GM10266 (cell line): Measurements from ENCODE around the gene FAM83E.

Experiments
- DNase-seq: peaks from one replicate; pipeline ENCODE4 v3.0.0; 2012; ENCODE audit errors: extremely low spot score
- CTCF ChIP-seq: IDR thresholded peaks from 2 replicates; pipeline ENCODE4 v1.5.1; 2012; ENCODE audit warnings: mild to moderate bottlenecking, low read depth; ENCODE audit not compliant: control insufficient read depth, insufficient read depth; ENCODE audit errors: missing control alignments

FAM83E gene

GRCh38 chr19:48613024-48613851, 1.6 kb downstream of the FAM83E start:
- DNase-seq = no peak

GRCh38 chr19:48611872-48612271, 3.0 kb downstream of the FAM83E start:
- DNase-seq = no peak
- no peak for TF ChIP-seq CTCF

More at GRCh38 chr19:48613024-48613851, 1.6 kb downstream of the FAM83E start:
- no peak for TF ChIP-seq CTCF

GRCh38 chr19:48609571-48610108, 5.2 kb downstream of the FAM83E start:
- DNase-seq = no peak
- TF ChIP-seq CTCF = no peak

GRCh38 chr19:48608798-48609263, 6.0 kb downstream of the FAM83E start:
- TF ChIP-seq CTCF = peak; percentile 73
- peak; percentile 84 for DNase-seq

- DNase-seq = no peak
- no peak for TF ChIP-seq CTCF
Measured at GRCh38 chr19:48607359-48607755, 7.5 kb downstream of the FAM83E start.

- no peak for DNase-seq
- TF ChIP-seq CTCF = no peak
Measured at GRCh38 chr19:48606463-48607358, 8.2 kb downstream of the FAM83E start, which contains the start of gene SPACA4. TSS of gene SPACA4 (plus strand) at chr19:48606742. CDS start at chr19:48606979, 237 bp downstream.
